Left renal cortex interstitium (tissue), 4 donors: ENCODE measurements around the gene MTG2. TPM values are rescaled to one million over a fixed set of nuclear protein-coding genes. Genes with fewer than 3 reads are reported as not detected.

Experiments
- DNase-seq, 4 donors: peaks; one replicate each; pipeline ENCODE4 v3.0.0-alpha.2; 2013; ENCODE audit warnings: low read depth in 4 of 4, low spot score in 2 of 4, missing footprints in 1 of 4
- polyA plus RNA-seq, 4 donors: library from polyadenylated mRNA; unstranded; fragments of 120-200 nt; gene quantifications; one replicate each; pipeline ENCODE4 v1.2.1, GENCODE V29; 2013; ENCODE audit not compliant: insufficient read length in 4 of 4

The MTG2 gene
- polyA plus RNA-seq, 4 donors: 30.6 to 45.6 (median 36.7) TPM

DNA sequence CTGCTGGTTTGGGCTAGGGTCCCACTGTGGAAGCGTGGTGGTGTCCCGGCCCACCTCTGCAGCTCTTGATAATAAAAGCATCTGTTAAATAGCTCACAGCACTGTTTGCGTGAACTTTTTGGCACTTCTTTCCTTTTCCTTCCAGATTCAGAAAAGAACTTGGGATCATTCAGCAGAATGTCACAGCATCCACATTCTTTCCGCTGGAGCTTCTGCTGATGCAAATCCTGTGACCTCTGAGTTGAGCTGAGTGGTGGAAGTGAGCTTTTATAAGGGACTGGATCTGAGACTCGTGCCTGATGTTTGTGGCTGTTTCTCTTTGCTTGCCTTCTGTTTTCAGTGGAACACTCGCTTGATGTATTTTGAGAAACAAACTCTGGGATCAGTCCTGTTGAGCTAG, 59.3 kb downstream of the MTG2 start:
- no peak for DNase-seq

DNA sequence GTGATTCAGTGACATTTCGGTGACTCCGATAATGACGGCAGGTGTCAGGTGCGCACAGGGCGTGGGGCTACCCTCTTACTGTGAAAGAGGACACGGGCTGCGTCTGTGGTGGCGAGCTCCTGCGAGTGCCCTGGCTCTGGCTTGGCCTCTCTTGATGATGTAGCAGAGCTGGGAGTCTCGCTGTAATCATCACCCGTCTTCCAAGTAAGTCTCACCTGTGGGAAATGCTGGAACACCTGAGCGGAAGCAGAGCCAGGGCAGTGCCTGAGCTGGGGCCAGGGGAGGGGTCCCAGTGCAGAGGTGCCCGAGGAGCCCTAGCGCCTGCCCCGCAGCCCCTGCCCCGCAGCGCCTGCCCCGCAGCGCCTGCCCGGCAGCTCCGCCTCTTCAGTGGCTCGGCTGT, 60.3 kb downstream of the MTG2 start:
- DNase-seq: no peak

DNA sequence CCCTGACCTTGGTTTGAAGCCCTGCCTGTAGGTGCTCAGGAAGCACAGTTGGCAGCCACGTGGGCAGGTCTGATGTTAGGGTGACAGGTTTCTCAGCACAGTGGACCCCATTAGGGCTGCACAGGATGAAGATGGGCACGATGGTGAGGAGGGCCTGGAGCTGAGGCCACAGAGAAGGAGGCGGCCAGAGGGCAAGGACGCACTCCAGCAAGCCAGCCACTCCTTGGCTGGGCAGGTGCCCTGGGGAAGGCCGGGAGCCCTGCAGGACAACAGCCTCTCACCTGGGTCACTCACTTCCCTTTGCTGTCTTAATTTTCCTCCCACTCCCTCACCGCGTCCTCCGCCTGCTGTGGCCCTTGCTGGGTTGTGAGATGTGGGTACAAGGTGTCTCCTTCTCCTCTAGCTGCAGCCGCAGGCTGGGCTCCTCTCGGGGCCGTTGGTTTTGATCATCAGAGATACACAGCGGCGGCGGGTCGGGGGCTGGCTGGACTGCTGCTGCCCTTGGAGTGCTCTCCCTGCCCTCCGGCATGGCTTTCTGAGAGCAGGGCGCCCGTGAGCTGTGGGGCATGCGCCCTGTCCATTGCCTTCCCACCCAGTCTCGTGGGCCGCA, 61.2 kb downstream of the MTG2 start:
- no peak for DNase-seq

DNA sequence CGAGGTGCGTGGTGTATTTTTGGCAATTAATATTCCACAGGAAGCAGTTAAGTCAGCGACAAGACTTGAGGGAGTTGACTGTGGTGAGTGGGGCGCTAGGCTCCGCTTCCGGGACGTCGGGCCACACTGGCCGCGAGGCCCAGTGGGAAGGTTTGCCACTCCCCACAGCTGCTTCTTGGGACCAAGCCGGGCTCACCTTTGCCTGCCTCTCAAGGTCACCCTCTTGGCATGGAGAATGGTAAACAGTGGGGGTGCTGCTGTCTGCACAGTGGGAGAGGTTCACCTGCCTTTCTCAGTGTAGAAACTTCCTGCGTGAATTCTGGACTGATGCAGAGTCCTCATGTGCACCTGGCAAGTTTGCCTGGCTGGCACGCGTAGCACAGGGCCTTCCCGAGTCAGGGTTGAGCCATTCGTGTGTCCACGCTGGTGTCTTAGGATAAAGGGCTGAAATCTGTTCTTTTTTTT, 61.8 kb downstream of the MTG2 start:
- DNase-seq: no peak

DNA sequence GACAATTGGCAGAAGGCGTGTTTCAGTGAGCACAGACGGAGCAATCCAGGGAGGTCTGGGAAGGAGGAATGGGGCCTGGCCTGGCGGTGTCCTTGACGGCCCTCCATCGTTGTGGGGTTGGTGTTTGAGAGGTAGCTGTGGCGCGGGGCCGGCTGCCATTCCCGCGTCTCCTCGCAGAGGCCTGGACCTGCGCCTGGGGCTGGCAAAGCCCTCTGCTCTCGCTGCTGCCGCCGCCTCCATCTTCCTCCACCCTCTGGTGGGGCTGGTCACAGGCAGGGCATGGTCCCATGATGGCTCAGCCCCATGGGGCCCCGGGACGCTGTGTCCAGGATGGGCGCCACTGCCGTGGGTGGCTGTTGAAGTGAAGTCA, 63.1 kb downstream of the MTG2 start:
- no peak for DNase-seq

DNA sequence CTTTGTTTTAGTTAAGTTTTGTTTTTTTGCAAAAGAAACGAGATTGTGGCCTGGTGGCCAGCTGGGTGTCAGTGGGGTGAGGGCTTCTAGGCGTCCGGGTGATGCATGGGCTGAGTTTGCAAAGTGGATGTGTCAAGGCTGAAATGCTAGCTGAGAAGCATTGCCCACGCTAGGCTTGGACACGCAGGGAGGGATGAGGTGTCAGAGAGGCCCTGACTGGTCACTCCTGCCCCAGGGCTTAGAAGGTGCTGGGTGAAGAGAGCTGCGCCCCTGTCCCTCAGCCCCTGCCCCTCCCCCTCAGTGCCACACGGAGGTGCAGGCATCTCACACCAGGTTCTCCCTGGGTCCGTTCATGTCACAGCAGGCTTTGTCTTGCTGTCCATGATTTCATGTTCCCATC, 63.6 kb downstream of the MTG2 start:
- DNase-seq: no peak

DNA sequence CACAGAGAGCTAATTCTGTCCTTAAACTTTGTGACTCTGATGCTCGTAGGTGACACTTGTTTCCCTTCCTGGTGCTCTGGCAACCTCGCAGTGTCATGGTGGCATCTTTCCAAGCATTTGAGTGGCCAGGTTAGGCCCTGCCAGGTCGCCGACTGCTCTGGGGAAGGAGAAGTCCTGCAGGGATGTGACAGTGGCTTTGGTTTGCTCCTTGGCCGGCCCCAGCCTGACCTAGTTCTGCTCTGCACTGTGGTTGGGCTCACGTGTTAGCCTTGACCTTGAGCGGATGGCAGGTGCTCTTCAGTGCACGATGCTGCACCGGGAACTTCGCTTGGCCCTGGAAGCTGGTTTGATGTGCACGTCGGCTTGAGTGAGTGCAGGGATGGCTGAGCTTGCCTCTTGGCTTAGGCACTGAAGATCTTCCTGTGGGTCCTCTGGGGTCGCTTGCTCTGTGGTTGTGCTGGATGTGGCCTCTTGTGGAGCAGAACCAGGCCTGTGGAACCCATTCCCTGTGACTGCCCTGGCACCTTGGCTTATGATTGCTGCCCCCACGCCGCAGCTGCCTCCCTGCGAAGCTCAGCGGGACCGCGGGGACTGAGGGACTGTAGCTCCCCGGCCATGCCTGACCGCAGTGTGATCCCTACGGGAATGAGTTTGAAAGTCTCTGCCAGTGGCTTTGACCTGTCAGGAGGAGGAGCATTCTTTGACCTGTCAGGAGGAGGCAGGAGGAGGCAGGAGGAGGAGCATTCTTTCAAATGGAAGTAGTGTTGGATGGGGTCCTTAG, 64.2 kb downstream of the MTG2 start:
- no peak for DNase-seq

DNA sequence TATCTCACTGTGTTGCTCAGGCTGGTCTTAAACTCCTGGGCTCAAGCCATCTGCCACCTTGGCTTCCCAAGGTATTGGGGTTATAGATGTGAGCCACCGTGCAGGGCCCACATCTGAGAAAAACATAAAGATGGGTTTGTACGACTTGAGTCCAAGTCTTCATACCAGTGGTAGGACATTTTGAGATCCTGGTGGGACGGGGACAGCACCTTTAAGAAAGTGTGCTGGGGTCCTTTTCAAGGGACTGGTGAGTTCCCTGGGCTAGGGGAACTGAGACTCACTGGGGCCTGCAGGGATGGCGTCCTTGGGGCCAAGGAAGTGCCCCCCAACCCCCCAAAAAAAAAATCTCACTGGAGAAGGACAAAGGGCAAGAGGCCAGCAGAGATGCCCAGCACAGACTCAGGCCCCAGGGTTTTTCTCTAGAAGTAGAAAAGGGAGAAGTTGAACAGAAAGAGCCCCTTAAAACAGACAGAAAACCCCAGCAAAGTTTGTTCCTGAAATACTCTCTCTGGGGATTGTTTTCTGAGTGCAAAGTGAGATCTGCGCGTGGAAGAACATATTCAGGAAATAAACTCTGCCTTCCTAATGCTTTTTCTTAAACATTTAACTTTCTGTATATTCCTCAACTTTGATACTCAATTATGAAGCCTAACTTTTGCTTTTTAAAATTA, 66.2 kb downstream of the MTG2 start:
- no peak for DNase-seq

DNA sequence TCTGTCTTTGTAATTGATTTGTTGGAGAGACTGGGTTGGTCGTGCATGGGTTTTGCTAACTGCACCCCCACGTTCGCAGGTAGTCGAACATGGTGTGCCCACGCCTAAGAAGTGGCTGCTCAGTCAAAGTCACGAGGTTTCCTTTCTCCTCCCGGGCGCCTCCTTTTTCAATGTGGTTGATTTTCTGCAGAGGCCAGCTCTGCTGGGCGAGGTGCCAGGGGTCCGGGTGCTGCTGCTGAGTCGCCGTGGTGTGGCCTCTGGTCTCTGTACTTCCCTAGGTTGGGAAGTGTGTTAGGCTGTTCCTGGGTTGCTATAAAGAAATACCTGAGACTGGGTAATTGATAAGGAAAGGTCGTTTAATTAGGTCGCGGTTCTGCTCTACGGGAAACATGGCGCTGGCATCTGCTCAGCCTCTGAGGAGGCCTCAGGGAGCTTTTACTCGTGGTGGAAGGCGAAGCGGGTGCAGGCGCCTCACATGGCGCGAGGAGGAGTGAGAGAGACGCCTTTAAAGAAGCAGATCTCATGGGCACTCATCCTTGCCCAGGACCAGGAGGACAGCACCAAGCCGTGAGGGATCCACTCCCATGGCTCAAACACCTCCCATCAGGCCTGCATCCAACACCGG, 69.6 kb downstream of the MTG2 start:
- DNase-seq: no peak

Other genes with a start within 250 kb of the MTG2 start
- gene TAF4, start 117.1 kb upstream of the MTG2 start, polyA plus RNA-seq: 10 to 100 TPM; 14.1 to 28.7 (median 20.1) TPM
- gene LSM14B, start 60.6 kb upstream of the MTG2 start, polyA plus RNA-seq: 10 to 100 TPM; 50.3 to 65.3 (median 59.7) TPM
- 100 to 1,000 TPM; 182 to 221 (median 190) TPM for gene PSMA7, start 39.6 kb upstream of the MTG2 start, polyA plus RNA-seq
- 10 to 100 TPM; 15.5 to 27.8 (median 21.2) TPM for gene SS18L1, start 39.3 kb upstream of the MTG2 start, polyA plus RNA-seq
- gene HRH3, start 37.2 kb downstream of the MTG2 start, polyA plus RNA-seq: under 1 TPM in 3 of 4 donors, not detected in 1; 0.08 to 0.21 (median 0.14) TPM
- 10 to 100 TPM; 26.7 to 41.5 (median 34.8) TPM for gene OSBPL2, start 55.5 kb downstream of the MTG2 start, polyA plus RNA-seq
- 10 to 100 TPM; 44.0 to 74.9 (median 62.5) TPM for gene ADRM1, start 120.0 kb downstream of the MTG2 start, polyA plus RNA-seq
- gene LAMA5, start 184.3 kb downstream of the MTG2 start, polyA plus RNA-seq: 100 to 1,000 TPM in 3 of 4 donors, 10 to 100 TPM in 1; 70.5 to 201 (median 146) TPM
- 1,000 to 10,000 TPM in 1 of 4 donors, 100 to 1,000 TPM in 3; 820 to 1,197 (median 904) TPM for gene RPS21, start 204.1 kb downstream of the MTG2 start, polyA plus RNA-seq
- gene CABLES2, start 224.3 kb downstream of the MTG2 start, polyA plus RNA-seq: 10 to 100 TPM in 3 of 4 donors, 1 to 10 TPM in 1; 8.0 to 11.6 (median 11.0) TPM
- 1 to 10 TPM; 1.6 to 3.0 (median 2.0) TPM for gene RBBP8NL, start 244.5 kb downstream of the MTG2 start, polyA plus RNA-seq